HG03066 (cell line): ENCODE data around the gene ATP1A3.
"Not testable (repeated sequence)": the region's sequence is repeated elsewhere in the genome, so short reads cannot be mapped to it uniquely, and the experiment has no call there.

ENCODE experiments used
- ATAC-seq: cut with Tn5 transposase; IDR thresholded peaks from one replicate; pipeline ENCODE4 v1.9.1; 2021; ENCODE audit warnings: low read depth; ENCODE audit not compliant: unreplicated experiment

The ATP1A3 gene

DNA sequence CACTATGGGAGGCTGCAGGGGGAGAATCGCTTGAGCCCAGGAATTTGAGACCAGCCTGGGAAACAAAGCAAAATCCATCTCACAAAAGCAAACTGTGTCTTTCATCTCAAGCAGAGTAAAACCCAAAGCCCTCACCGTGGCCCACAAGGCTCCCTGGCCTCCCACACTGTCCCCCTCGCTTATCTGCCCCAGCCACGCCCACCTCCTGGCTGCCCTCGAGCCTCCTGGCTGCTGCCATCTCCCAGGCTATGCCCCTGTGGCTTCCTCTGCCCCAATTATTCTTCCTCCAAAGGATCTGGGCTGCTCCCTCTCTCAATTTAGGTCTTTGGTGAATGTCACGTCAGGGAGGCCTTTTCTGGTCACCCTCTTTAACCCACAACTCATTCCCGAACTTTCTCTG lies 38.5 kb downstream of the ATP1A3 start:
- ATAC-seq, result no peak

DNA sequence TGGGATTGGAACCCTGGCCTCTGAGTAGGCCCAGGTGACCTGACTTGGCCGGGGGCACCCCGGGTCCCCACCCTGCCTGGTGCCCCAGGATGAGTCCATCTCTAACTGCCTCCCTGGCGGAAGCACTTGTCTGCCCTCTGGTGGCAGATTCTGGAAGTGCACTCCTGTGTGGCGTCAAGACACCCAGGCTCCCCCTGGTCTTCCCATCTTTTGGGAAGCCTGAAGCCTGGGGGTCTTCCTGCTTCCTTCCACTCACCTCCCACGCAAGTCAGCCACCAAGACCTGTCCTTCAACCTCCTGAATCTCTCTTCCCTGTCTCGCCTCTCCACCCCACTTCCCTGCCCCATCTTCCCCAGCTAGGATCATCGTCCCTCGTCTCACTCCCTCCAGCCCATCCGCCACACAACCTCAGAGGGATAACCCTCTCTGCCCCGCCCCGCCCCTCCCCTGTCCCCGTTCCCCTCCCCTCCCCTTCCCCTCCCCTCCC lies 42.3 kb downstream of the ATP1A3 start:
- no peak for ATAC-seq

DNA sequence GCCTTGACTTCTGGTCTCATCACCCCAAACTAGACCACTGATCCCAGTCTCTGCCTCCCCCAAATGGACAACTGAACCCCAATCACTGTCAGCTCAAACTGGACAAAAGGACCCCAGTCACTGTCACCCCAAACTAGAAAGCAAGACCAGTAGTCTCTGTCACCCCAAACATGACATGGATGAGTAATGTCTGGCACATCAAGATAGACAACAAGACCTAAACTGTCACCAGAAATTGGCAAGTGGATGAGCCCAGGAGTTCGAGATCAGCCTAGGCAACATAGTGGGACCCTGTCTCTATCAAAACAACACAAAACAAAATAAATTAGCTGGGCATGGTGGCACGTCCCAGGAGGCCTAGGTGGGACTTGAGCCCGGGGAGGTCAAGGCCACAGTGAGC lies 46.9 kb downstream of the ATP1A3 start:
- no peak for ATAC-seq

DNA sequence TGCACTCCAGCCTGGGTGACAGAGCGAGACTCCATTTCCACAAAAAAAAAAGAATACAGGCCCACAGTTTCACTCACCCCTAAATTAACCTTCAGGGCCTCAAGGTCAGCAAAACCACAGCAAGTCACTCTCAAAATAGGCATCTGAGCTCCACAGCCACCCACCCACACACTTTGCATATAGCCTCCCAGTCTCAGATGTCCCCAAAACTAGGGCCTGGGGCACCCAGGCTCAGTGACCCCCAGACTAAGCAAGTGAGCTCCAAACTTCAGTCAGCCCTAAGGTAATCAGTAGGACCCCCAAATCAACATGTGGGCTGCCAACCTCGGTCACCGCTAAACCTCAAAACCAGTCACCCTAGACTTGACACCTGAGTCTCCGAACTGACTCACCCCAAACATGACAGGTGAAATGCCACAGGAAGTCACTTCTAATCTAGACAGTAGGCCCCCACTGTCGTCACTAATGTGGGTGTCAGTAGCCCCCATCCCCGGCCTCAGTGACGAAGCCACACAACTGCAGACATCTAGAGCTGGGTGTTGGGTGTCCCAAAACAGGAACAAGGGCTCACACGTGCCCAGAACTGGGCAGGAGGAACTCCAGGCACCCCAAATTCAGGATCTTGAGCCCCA lies 48.8 kb downstream of the ATP1A3 start:
- ATAC-seq, result peak; percentile 71

DNA sequence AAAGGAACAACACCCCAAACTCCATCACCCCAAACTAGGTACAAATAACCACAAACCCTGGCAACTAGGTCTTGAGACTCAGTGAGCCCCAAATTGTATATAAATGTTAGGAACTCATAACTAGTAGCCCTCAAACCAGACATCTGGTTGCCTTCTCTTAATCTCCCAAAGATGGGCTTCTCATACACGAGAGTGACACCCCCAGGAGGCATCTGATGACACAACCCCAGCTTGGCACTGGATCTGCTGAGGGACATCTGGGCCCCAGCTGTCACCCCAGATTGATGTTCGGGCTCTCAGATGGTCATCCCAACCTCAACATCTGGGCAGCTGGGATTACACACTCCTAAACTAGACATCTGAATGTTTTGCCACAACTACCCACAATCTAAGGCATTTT lies 49.7 kb downstream of the ATP1A3 start:
- no peak for ATAC-seq

DNA sequence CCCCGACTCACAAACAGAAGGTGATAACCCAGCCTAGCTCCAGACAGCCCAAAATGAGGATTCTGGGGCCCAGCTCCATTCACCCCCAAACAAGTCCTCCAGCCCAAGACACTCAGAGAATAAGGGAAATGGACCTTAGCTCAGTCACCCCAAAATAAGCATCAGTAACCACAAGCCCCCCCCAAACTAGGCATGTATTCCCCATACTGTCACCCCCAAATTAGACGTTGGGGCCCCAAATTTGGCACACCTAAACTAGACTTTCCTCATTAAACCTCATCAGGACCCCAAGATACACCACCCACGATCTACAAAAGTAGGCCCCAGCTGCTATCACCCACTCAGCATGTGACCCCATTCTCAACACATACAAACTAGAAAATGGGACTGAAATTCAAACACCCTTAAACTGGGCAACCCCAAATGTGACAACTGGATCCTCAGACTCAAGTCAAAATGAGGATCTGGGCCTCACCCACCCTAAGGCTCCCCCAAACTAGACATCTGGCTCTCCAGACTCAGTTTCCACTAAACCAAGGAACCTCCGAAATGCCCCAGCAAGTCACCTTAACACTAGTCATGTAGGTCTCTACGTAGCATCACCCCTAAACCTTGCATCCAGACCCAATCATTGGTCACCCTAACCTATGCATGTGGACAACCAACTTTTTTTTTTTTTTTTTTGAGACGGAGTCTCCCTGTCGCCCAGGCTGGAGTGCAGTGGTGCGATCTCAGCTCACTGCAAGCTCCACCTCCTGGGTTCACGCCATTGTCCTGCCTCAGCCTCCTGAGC lies 52.4 kb downstream of the ATP1A3 start:
- no peak for ATAC-seq

DNA sequence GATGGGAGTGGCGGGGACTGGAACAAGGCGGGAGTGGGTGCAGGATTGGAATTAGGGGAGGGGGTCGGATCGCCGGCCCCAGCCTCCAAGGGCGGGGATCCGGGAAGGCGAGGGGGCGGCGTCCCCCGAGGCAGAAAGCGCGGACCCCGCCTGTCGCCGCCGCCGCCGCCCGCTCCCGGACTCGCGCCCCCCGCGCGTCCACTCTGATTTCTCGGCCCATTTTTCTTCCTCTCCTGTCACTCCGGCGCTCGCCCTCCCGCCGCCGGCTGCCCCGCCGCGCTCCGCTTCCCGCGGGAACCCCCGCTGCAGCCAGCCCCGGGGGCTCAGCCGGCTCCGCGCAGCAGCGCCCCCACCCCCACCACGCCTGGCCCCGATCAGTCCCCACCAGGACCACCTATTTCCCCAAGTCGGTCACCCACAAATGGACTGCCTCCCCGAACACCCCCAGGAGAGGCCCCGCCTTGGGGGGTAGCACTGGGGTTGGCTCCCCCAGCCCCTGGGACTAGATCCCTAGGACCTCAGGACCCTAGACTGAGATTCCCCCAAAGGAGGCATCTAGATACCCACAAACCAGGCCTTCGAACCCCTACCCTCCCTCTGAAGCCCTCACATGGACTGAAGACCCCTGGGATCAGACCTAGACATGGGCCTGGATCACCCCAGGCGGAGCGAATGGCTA lies 53.2 kb downstream of the ATP1A3 start:
- ATAC-seq, result no peak

DNA sequence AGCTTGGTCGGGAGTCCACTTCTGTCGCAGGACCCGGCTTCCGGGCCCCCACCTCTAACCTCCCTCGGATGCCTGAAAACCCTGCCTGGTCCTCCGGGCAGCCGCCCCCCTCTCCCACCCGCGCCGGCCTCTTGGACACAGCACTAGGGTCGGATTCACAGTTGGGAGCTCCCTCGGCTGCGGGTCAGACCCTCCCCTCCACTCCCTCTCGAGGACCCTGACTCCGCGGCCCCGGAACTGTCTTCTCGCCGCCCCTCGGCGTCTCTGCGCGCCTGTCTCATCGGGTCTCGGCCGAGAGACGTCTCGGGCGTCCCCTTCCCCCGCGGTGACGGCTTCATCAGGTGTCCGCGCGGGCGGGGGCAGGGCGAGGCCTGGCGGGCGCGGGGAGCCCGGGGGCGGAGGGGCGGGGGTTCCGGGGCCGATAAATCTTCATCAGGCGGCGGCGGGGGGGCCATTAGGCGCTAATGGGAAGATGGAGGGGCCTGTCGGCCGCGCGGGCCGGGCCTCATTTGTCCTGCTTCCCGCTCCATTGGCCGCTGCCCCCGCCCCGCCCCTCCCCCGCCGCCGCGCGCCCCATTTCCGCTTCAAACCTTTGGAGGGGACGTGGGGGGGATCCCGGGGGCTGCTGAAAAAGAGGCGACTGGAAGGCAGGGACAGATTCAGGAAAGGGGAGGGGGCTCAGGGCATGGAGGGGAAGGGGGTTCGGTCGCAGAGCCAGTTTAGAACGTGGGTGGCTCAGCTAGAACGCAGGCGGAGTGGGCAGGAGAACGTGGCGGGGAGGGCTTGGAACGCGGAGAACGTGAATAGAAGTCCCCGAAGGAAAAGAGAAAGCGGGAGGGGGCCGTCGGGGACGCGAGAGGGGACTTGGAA lies 53.9 kb downstream of the ATP1A3 start:
- ATAC-seq, result no peak

DNA sequence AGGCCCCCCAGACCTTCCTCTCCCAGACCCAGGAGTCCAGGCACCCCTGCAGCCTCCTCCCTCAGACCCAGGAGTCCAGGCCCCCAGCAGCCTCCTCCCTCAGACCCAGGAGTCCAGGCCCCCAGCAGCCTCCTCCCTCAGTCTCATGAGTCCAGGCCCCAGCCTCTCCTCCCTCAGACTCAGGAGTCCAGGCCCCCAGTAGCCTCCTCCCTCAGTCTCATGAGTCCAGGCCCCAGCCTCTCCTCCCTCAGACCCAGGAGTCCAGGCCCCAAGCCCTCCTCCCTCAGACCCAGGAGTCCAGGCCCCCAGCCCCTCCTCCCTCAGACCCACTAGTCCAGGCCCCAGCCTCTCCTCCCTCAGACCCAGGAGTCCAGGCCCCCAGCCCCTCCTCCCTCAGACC lies 54.8 kb downstream of the ATP1A3 start:
- not testable (repeated sequence) for ATAC-seq

DNA sequence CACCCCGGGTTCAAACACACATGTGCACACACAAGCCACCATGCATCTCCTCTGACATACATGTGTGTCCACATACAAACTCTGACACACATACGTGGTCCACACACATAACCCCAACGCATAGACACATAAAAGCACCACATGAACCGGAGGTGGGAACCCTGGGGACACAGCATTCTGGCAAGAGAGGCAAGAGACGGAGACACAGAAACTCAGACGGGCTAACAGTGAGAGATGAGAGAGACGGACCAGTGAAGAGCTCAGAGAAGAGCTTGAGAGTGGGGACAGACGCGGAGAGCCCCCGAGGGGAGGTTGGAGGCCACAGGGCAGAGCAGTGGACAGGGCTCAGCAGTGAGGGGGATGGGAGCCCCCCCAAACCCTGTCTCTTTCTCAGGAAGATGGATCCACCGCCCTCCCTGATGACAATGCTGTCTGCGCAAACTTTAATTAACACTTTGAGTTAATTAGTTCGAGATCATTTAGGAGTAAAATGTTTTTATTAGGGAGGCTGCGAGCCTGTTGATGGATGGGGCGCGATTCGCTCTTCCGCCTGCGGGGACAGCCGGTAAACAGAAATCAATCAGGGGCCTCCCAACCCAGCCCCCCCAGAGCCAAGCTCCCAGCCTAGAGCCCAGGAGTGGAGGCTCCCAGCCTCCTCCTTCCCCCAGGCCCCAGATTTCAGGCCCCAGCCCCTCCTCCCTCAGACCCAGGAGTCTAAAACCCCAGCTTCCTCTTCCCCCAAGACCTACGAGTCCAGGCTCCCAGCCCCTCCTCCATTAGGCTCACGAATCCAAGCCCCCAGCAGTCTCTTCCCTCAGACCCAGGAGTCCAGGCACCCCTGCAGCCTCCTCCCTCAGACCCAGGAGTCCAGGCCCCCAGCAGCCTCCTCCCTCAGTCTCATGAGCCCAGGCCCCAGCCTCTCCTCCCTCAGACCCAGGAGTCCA lies 56.2 kb downstream of the ATP1A3 start:
- ATAC-seq, result no peak

DNA sequence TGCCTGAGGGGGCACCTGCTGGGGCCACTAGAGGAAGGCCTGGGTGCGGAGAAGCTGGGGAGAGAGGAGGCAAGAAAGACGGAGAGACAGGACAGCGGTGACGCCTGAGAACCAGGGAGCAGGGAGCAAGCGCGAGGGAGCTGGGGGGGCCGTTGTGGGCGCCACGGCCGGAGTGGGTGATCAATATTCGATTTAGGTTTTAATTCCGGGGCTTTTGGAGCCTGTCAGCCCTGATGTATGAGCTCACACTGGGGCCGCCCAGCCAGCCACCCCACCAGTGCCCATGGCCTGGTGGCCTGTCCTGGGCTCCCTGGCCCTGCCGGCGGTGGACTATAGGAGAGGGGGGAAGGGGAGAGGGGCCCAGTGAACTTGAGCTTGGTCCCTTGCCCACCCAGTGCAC lies 57.1 kb downstream of the ATP1A3 start:
- ATAC-seq, result no peak

DNA sequence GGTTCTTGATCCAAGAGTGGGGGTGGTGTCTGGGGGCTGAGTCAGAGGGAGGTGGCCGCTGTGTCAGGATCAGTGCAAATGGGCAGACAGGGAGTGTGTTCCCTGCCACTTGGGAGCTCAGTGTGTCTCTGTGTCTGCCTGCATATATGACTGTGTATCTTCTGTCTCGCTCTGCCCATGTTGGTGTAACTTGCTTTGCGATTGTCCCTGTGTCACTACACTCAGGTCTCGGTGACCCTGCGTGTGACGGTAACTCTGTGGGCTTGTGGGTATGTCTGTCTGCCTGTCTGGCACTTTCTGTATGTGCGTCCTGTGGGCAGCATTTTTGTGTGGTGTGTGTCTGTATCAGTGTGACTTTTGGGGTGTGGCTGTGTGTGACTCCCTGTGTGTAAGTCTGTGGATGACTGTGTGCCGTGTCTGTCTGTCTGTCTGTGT lies 57.6 kb downstream of the ATP1A3 start:
- no peak for ATAC-seq

DNA sequence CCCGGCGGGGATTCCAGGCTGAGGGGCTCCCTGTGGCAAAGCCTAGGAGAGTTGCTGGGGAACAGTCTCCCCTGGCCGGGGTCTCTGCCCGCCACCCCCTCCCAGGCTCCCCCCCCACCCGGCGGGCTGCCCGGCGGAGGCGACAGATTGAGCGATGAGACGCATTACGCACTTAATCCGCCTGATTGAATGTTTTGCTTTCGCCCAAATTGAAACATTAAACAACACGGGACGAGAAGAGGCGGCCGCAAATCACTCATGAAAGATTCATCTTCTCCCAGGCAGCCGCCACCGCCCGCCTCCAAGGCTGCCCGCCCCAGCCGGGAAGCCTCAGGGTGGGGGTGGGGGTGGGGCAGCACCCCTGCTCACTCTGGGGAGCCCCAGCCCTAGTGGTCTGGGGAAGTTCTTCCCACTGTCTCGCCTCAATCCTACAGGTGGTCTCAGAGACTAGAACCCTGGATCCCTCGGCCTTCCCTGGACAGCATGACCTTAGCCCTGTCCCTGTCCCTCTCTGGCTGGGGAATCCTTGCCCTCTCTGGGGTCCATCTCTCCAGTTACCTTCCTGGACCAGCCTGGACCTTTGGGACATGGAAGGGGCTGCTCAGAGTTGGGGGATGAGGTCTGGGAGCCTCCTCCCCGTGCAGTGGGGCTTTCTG lies 58.1 kb downstream of the ATP1A3 start:
- no peak for ATAC-seq

DNA sequence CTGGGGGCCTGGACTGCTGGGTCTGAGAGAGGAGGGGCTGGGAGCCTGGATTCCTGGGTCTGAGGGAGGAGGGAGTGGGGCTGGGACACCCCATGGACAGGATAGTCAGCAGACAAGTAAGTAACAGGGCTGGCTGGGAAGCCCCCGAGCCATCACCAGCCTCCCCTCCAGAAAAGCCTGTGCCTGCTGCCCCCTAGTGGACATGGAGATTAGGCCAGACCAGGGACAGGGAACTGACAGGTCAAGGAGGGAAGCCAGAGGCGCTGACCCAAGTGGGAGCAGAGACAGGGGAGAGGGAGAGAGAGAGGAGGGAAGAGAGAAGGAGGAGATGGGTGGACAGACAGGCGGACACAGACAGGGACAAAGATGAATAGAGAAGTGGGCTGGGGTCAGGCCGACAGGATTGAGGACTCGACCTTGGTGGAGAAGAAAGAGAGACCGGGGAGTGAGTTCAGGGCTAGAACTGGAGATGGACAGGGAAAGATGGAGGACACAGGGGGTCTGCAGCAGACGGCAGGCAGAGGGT lies 59.1 kb downstream of the ATP1A3 start:
- no peak for ATAC-seq

DNA sequence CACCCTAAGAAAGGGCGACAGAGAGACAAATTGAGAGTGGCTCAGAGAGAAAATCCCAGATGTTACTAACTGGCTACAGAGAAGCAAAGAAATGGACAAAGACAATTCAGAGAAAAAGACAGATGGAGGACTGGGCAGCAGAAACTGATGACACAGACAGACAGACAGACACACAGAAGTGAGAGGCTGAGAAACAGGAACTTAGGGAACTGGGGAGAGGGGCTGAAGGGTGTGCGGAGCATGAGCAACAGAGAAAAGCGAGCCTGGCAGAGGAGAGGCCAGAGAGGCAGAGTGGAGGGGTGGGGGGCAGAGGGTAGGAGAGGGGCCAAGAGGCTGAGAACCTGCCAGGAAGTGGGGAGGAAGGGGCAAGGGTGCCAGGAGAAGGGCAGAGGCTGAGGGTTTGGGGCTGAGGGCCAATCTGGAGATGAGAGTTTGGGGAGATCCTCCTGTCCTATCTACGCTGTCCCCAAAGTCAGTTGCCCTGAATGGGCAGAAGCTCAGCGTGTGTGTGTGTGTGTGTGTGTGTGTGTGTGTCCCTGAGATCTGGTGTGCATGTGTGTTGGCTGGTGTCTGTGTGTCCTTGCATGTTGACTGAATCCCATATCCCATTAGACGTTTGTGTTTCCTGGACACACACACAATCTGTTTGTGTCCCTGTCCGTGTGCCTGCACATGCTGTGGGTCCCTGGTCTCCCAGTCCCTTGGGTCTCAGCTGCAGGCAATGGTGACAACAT lies 60.2 kb downstream of the ATP1A3 start:
- no peak for ATAC-seq

DNA sequence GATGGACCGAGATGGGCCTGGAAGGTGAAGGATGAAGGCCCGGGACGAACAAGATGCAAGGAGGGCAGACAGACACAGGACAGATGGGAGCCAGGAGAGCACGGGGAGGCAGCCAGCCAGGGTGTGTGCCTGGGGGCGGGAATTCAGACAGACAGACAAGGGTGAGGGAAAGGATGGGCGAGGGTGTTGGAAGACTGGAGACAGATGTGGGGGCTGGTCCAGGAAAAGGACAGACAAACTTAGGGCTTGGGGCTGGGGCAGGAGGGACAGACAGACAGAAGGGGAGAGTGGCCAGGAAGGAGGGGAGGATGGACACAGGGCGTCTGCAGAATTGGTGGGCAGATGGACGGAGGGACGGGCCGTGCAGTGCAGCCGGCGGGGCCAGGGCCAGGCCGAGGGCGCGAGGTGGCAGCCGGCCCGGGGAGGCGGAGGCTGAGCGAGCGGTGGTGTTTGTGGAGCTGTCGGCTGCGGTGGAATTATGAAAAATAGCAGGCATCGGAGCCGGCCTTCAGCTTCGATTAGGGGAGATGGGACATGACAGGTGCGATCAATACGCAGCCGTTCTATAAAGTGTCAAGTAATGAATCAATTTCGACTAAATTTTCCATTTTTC lies 61.2 kb downstream of the ATP1A3 start:
- no peak for ATAC-seq

DNA sequence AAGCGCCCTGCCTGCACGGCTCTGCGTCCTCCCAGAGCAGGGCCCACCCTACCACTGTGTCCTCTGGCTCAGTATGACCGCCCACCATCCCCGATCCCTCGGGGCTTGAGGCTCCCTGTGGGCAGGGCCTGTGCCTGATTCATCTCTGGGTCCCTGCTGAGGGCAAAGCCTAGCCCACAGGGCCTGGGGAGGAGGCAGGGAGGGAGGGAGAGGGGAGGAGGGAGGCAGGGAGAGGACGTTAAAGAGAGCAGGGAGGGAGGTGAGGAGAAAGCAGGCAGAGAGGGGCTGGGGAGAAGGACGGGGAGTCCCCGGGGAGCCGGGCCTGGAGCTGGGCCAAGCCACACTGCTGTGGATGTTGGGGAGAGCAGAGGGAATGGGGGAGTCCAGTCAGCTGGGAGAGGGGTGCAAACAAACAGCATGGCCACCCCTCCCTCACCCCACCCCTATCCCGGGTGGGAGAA lies 61.7 kb downstream of the ATP1A3 start:
- ATAC-seq, result no peak
